ENCODE data around the gene HTR1A.

The HTR1A gene

GRCh38 chr5:63962279-63962678 lies at the start of gene HTR1A:
Gene HTR1A, minus strand, starts transcription at chr5:63962445. Its CDS starts 726 bp downstream, at chr5:63961719.
- DNase-seq (ENCODE audit: low read depth in 2 of 2, low spot score in 1 of 2): no peak

- DNase-seq (ENCODE audit: low read depth in 2 of 2, low spot score in 1 of 2): no peak
Measured at GRCh38 chr5:64003966-64004365, 41.7 kb upstream of the HTR1A start.

- DNase-seq (ENCODE audit: low read depth in 2 of 2, low spot score in 1 of 2): no peak
Measured at GRCh38 chr5:64000096-64000495, 37.9 kb upstream of the HTR1A start.

- DNase-seq (ENCODE audit: low read depth in 2 of 2, low spot score in 1 of 2): no peak
Measured at GRCh38 chr5:63987053-63987452, 24.8 kb upstream of the HTR1A start.

GRCh38 chr5:63981864-63982263 lies 19.6 kb upstream of the HTR1A start:
- DNase-seq (ENCODE audit: low read depth in 2 of 2, low spot score in 1 of 2): no peak

- no peak for DNase-seq (ENCODE audit: low read depth in 2 of 2, low spot score in 1 of 2)
Measured at GRCh38 chr5:63963926-63964325, 1.7 kb upstream of the HTR1A start.

DNA sequence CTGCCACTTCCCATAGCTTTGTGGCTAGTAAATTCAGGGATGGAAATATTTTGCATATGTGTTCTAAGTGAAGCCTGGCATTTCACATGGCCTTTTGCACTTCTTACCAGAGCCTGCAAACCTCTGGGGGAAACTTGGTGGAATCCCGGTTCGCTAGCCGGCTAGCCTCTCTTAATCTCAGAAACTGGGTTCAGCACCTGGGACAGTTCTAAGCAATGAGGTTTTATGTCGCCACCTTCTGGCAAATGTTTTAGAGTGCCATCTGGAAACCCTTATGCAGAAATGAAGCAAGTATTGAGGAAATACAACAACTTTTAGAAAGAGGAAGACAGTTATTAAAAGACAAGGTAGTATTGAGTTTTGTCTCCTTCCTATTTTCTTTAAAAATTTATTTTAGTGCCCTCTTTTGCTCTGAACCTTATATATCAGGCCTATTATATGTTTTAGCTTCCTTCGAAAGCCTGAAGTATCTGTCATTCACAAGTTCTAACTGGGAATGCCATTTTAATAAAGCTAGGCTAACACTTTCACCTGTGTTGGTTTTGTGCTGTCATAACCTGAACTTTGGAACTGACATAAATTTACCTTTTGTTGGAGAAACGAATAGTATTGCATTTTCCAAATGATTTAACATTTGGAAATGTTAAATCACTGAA lies 963 bp upstream of the HTR1A start:
- no peak for DNase-seq (ENCODE audit: low read depth in 2 of 2, low spot score in 1 of 2)

DNA sequence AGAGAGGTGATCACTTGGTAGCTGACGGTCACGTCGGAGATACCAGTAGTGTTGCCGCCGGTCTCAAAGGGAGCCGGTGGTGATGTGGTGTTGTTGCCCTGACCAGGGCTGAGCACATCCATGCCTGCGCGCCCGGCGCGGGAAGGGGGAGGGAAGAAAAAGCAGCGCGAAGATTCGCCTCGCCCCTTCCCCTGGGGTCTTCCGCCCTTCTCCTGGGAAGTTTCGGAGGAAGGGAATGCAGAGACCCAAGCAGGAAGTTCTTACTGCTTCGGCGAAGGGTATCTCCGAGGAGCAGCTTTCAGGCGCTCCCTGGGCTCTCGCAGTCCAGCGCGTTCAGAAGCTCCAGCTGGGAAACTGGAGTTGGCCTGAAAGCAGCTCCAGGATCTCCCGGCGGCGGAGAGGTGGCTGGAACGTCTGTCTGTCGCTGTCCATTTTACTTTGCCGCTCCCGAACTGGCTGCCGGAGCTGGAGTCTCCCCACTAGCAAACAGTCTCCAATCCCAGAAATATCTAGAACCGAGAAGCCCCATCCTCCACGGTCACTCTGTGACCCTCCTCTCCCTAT lies 565 bp downstream of the HTR1A start:
- DNase-seq (ENCODE audit: low read depth in 2 of 2, low spot score in 1 of 2): no peak

DNA sequence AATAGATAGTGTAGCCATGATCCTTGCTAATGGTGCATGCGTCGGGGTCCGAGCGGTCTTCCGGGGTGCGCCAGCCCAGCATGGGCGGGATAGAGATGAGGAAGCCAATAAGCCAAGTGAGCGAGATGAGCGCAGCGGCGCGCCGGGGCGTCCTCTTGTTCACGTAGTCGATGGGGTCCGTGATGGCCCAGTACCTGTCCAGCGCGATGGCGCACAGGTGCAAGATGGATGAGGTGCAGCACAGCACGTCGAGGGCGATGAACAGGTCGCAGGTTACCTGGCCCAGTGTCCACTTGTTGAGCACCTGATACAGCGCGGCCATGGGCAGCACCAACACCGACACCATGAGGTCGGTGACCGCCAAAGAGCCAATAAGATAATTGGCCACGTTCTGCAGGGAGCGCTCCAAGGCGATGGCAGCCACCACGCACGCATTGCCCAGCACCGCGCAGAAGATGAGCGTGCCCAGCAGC lies 1.1 kb downstream of the HTR1A start:
- no peak for DNase-seq (ENCODE audit: low read depth in 2 of 2, low spot score in 1 of 2)

- no peak for DNase-seq (ENCODE audit: low read depth in 2 of 2, low spot score in 1 of 2)
Measured at GRCh38 chr5:63960646-63961045, 1.6 kb downstream of the HTR1A start.

DNA sequence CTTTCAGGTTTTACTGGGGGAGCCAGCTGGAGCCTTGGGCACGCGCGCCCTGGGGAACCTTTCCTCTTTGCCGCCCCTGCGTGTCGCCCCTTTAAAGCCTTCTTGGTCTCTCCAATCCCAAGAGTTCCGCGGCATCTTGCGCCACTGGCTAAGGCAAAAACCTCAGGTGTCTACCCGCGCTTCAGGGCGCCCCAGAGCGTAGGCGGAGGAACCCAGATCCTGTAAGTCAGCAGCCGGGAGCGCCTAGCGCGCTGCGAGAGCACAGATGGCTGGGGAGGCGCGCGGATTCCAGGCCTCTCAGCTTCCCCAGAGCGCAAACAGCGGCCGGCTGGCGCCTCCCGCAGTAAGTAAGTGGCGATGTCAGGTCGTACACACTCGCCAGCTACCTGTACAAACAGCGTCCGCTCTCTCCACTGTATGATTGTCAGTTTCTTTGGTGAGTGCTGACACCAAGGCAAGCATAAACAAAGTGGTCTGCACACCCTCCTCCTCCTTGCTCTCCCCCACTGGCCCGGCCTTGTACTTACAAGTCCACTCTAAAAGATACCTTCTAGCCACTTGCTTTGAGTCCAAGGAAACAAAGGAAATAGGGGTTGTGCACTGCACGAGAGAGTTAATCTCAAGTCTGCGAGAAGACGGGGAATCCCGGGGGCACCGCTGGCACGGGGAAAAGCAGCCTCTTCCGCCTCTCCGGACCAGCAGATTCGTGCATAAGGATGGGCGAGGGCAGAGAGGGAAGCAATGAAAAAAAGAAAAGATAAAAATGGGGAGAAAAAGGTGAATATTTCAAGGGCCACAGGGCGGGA lies 2.9 kb downstream of the HTR1A start:
- no peak for DNase-seq (ENCODE audit: low read depth in 2 of 2, low spot score in 1 of 2)

DNA sequence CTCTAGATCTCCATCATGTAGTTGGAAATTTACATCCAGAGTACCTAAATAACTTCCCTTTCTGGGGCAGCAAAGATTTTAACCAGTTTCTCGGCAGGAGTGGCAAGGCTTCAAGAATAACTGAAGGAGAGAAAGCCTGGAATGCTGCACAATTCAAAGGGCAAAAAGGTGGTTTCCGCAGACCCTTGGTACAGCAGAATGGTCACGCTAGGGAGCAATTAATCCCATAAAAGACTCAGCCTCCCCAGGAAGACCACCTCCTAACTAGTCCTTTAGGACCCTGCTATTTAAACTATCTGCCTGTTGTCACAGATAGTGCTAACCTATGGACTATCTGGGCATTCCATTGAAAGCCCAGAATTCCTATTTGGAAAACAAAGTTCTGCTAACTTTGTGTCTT lies 3.6 kb downstream of the HTR1A start:
- no peak for DNase-seq (ENCODE audit: low read depth in 2 of 2, low spot score in 1 of 2)

DNA sequence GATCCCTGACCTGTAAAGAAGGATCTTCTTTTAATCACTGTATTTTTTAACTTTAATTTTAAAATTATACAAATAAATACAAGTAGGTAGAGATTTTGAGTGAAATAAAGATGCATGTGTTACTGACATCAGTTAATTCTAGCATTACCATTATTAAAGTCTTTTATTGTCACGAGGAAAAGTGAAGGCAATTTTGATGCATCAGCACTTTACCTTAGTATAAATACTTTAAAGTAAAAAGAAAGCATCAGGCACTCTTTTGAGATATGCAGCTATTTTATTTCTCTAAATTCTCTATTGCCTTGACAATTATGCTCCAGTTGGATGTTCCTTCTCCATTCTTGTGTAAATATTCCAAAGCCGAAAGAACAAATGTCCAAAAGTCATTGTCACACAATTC lies 4.6 kb downstream of the HTR1A start:
- no peak for DNase-seq (ENCODE audit: low read depth in 2 of 2, low spot score in 1 of 2)

- DNase-seq (ENCODE audit: low read depth in 2 of 2, low spot score in 1 of 2): no peak
Measured at GRCh38 chr5:63953217-63953616, 9.0 kb downstream of the HTR1A start.

DNA sequence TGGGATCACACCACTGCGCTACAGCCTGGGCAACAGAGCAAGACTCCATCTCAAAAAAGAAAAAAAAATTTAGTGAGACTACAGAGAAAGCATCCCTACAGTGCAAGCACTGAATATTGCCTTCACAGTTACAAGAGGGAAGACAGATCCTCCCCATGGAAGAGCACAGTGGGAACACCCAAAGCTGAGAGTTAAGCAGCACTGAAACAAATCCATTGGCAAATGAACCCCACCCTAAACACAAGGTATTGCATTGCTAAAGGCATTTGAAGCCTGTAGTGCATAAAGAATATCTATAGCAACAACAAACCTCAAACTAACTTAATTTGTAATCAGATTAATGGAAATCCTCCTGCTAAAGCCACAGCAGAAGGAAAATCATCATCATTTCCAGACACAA lies 27.1 kb downstream of the HTR1A start:
- no peak for DNase-seq (ENCODE audit: low read depth in 2 of 2, low spot score in 1 of 2)

DNA sequence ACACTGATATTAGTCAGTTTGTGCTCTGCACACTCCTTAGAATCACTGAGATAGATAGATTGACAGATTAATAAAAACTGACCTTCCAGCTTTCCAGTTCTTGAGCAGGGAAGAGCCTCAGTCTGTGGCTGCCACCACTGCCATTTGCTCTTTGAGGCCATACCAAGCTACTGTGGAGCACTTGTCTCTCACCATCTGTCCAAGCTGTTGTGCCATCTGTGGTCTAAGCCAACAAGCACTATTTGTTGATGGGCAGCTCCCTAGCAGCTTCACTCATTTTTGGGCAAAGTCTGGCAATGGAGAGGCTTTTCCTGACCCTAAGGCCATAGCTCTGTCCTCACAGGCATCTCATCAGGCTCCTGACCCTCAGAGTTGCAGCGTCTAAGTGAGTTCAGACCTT lies 30.4 kb downstream of the HTR1A start:
- DNase-seq (ENCODE audit: low read depth in 2 of 2, low spot score in 1 of 2): no peak

DNA sequence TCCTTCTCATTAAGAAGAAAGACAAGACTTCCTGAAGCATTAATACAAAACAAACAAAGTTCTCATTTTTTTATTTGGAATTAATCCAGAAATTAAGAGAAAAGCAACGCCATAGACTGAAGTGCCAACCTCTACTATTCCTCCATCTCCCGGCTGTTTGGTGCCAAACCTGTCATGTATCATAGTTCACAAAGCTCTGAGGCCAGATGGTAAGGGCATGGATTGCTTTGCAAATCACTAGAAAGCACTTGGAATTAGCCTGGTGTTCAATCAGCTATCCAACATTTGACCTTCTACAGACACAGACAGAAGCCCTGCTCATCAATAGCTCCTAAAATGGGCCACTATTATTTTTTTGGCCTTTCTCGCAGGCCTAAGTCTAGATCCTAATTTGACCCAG lies 33.8 kb downstream of the HTR1A start:
- DNase-seq (ENCODE audit: low read depth in 2 of 2, low spot score in 1 of 2): no peak

DNA sequence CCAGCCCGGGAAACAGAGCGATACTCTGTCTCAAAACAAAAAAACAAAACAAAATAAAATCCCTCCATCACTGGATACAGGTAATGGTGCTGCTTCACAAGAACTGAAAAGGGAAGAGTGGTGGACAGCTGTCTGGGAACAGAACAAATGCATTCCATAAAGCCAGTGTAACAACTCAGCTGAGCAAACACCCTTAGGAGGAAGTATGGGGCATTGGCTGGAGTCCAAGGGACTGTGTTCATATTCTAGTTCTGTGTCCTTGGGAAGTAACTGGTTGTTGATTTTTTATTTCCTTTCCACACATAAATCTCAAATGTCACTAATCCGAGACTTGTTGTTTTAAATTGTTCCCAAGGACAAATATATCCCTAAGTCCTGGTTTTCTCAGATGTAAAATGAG lies 38.3 kb downstream of the HTR1A start:
- no peak for DNase-seq (ENCODE audit: low read depth in 2 of 2, low spot score in 1 of 2)

GRCh38 chr5:63919763-63920478 lies 42.3 kb downstream of the HTR1A start:
- no peak for DNase-seq (ENCODE audit: low read depth in 2 of 2, low spot score in 1 of 2)

DNA sequence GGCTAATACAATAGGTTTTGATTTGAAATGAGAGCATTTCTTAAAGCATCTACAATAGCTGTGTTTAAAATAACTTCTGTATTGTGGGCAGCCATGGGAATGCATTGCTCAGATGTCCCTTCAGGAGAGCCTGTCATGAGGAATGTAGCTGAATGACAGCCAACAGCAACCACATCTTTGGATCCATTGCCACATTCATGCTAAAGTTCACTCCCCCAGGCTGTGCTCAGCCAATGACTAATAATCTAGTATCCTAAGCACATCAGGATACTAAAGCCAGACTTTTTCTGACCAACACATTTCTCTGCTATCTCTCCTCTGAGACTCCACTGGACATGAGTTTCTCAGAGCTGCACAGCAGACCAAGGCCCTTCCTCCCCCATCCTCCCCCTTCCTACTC lies 45.5 kb downstream of the HTR1A start:
- no peak for DNase-seq (ENCODE audit: low read depth in 2 of 2, low spot score in 1 of 2)

DNA sequence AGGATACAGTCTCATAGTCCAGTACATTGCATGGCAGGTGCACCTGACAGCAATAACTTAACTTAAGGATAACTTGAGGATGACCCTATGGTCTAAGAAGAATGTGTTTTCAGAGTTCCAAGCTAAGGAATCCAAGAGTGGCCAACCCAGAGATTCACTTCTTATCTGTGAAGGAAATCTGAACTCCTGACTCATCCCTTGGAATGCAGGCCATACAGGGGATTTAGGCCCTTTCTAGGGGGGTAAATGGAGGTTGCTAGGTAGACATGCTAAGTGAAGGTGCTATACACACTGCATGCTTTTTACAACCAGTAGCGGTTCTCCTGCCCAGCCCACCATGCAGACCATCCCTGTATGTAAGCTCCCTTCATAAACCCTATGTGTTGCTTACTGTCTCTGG lies 50.4 kb downstream of the HTR1A start:
- DNase-seq (ENCODE audit: low read depth in 2 of 2, low spot score in 1 of 2): no peak

Data from stimulated activated CD8-positive, alpha-beta memory T cell treated with anti-CD3 and anti-CD28 coated beads, Interleukin-4, amount 100 ng/mL, for 1 hour (primary cell).